ENCODE data around the gene SLCO4A1.
A peak's percentile ranks its signal among the peaks of the same experiment; 100 is the strongest.

SLCO4A1 gene, protein sequence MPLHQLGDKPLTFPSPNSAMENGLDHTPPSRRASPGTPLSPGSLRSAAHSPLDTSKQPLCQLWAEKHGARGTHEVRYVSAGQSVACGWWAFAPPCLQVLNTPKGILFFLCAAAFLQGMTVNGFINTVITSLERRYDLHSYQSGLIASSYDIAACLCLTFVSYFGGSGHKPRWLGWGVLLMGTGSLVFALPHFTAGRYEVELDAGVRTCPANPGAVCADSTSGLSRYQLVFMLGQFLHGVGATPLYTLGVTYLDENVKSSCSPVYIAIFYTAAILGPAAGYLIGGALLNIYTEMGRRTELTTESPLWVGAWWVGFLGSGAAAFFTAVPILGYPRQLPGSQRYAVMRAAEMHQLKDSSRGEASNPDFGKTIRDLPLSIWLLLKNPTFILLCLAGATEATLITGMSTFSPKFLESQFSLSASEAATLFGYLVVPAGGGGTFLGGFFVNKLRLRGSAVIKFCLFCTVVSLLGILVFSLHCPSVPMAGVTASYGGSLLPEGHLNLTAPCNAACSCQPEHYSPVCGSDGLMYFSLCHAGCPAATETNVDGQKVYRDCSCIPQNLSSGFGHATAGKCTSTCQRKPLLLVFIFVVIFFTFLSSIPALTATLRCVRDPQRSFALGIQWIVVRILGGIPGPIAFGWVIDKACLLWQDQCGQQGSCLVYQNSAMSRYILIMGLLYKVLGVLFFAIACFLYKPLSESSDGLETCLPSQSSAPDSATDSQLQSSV

DNA sequence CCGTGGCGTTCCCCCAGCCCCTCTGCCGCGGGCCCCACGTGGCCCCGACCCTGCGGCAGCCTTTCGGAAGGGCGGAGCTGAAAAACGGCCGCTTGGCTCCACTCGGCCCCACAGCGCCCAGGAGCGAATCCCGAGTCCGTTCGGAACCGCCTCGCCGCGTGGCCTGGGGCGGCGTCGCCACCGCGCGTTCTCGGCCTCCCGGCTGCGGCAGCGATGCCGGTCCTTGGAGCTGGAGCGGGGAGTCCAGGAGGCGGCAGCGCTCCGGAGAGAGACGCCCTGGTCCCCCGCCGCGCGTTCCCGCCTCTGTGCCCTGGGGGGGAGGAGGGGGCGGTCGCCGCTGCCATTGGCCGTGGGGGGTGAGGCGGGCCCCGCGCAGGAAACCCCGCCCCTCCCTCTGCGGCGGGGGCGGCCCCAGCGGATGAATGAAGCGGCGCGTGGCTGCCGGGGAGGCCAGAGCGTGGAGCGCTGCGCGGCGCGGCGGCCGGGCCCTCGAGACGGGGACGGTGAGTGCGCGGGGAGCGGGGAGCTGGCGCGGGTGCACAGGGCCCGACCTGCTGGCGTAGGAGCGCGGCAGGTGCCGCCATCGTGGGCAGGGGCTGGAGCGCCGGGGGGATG lies at the start of gene SLCO4A1:
SLCO4A1 (plus strand) TSS at position 453 of the 615 bp plus-strand sequence. CDS start 13,952 bp downstream, outside the sequence.
- H3K27me3 Mint-ChIP-seq = no peaks in the 10 kb centered on the region
- H3K27ac Mint-ChIP-seq = peak within 1 kb of the TSS; percentile 68
- ATAC-seq (ENCODE audit: low read depth) (peak; percentile 86), DNase-seq (ENCODE audit: low spot score in 2 of 2) (peak; percentile 79 to 83)
- H3K4me1 Mint-ChIP-seq = peaks cover 18% of the 10 kb centered on the region
- peak within 1 kb of the TSS; percentile 87 for H3K4me3 Mint-ChIP-seq
- H3K36me3 Mint-ChIP-seq = no peaks in the 10 kb centered on the region
- H3K9me3 Mint-ChIP-seq = no peaks in the 10 kb centered on the region

DNA sequence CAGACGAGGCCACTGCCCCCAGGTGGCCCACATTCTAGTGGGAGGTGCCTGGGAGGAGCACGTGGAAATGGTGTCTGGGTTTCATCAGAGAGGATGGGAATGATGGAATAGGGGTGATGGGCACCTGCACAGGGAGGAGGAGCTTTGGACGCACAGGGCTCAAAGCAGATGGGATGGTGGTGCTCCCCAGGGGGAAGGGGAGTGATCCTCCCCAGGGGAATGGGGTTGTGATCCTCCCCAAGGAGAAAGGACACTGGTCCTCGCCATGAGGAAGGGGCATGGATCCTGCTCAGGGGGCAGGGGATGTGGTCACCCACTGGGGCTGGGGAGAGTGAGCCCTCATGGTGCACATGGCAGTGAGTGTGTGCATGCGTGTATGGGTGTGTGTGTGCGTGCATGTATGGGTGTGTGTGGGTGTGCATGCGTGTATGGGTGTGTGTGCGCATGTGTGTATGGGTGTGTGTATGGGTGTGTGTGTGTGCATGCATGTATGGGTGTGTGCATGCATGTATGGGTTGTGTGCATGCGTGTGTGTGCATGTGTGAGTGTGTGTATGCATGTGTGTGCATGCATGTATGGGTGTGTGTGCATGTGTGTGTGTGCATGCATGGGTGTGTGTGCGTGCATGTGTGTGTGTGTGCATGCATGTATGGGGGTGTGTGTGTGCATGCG lies 49.7 kb upstream of the SLCO4A1 start:
- Mint-ChIP-seq H3K9me3 (no peaks in the 10 kb centered on the region), H3K4me3 (no peak overlapping the region), H3K27me3 (peaks cover 27% of the 10 kb centered on the region), H3K4me1 (peaks cover 5% of the 10 kb centered on the region), H3K27ac (no peak overlapping the region), H3K36me3 (no peaks in the 10 kb centered on the region)
- ATAC-seq (ENCODE audit: low read depth) (no peak), DNase-seq (ENCODE audit: low spot score in 2 of 2) (no peak)

DNA sequence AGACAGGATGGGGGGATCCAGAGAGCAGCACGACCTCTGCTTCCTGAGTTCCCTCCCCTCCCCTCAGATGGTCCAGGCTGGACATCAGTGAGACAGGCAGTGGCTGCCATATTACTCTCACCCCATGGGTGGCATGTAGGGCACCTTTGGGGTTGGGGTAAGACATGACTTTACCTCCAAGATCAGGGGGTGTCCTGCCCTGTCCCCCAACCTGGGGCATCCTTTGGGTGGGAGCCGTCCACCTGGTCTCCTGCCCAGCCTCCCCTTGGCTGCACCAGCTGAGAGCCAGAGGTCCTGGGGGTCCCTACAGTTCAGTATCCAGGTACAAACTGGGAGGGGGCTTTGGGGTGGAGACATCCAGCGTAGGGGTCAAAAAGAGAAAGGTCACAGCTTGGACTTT lies 48.7 kb upstream of the SLCO4A1 start:
- Mint-ChIP-seq H3K27ac (no peak overlapping the region), H3K27me3 (peaks cover 30% of the 10 kb centered on the region), H3K4me3 (no peak overlapping the region), H3K4me1 (peaks cover 11% of the 10 kb centered on the region), H3K36me3 (no peaks in the 10 kb centered on the region), H3K9me3 (no peaks in the 10 kb centered on the region)
- no peak for ATAC-seq (ENCODE audit: low read depth)
- no peak for DNase-seq (ENCODE audit: low spot score in 2 of 2)

GRCh38 chr20:62595069-62595468 lies 47.2 kb upstream of the SLCO4A1 start:
- Mint-ChIP-seq H3K4me1 (peaks cover 23% of the 10 kb centered on the region), H3K9me3 (no peaks in the 10 kb centered on the region), H3K36me3 (no peaks in the 10 kb centered on the region), H3K4me3 (no peak overlapping the region), H3K27ac (no peak overlapping the region), H3K27me3 (peaks cover 30% of the 10 kb centered on the region)
- ATAC-seq (ENCODE audit: low read depth) = no peak
- no peak for DNase-seq (ENCODE audit: low spot score in 2 of 2)

GRCh38 chr20:62595491-62595890 lies 46.8 kb upstream of the SLCO4A1 start:
- DNase-seq (ENCODE audit: low spot score in 2 of 2) (no peak), ATAC-seq (ENCODE audit: low read depth) (no peak)
- Mint-ChIP-seq H3K9me3 (no peaks in the 10 kb centered on the region), H3K36me3 (no peaks in the 10 kb centered on the region), H3K27ac (no peak overlapping the region), H3K4me3 (no peak overlapping the region), H3K27me3 (peaks cover 30% of the 10 kb centered on the region), H3K4me1 (peaks cover 24% of the 10 kb centered on the region)

DNA sequence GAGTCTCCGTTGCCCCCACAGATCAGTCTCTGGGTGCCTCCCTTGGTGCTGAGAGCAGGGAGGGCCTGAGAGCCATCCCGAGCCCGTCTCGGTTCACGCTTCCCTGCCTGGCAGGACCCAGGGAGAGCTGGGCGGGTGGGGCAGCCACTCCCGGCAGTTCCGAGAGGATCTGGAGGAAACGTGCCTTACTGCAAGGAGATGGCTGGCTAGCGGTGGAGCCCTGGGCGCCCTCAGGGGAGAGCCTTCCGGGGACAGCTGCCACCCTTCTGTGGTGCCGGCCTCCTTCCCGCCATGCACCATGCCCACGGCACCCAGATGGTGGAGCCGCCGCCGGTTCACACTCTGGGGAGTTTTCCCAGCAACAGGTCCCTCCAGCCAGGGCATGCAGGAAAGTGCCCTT lies 45.8 kb upstream of the SLCO4A1 start:
- Mint-ChIP-seq H3K9me3 (no peaks in the 10 kb centered on the region), H3K36me3 (no peaks in the 10 kb centered on the region), H3K4me3 (no peak overlapping the region), H3K27me3 (peaks cover 28% of the 10 kb centered on the region), H3K4me1 (peaks cover 25% of the 10 kb centered on the region), H3K27ac (no peak overlapping the region)
- DNase-seq (ENCODE audit: low spot score in 2 of 2) (no peak), ATAC-seq (ENCODE audit: low read depth) (no peak)

- H3K9me3 Mint-ChIP-seq = no peaks in the 10 kb centered on the region
- peaks cover 25% of the 10 kb centered on the region for H3K27me3 Mint-ChIP-seq
- no peak overlapping the region for H3K4me3 Mint-ChIP-seq
- no peak for ATAC-seq (ENCODE audit: low read depth)
- peaks cover 27% of the 10 kb centered on the region for H3K4me1 Mint-ChIP-seq
- H3K27ac Mint-ChIP-seq = no peak overlapping the region
- no peaks in the 10 kb centered on the region for H3K36me3 Mint-ChIP-seq
- no peak for DNase-seq (ENCODE audit: low spot score in 2 of 2)
These were observed 45.4 kb upstream of the SLCO4A1 start for GRCh38 chr20:62596921-62597320.

DNA sequence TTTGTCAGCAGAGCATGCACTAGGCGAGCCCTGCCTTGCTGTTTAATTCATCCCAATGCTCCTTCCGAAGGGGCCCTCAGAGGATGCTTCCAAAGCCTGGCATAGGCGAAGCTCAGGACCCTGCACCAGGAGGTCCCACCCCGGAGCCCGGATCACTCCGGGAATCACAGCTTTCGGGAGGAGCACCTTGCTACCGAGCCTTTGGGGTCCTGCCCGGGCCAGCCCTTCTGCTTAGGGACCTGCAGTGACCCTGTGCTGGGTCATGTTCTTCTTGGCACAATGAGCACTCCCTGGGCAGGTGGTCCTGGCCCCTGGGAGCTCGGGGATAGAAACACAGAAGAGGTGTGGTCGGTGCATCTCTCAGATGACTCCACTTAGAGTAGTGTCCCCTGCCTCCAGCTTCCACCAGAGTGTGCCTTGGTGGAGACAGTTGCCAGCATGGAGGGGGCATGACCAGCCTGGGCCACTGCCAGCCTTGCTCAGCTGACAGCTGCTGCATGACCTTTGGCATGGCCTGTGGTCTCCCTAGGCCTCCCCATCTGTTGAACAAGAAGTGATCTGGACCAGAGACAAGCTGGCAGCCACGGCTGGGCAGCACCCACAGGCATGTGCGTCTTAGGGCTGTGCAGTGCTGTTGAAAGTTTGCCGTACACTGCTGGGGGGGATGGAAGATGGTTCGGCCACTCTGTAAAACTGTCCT lies 44.7 kb upstream of the SLCO4A1 start:
- DNase-seq (ENCODE audit: low spot score in 2 of 2) (no peak), ATAC-seq (ENCODE audit: low read depth) (no peak)
- peaks cover 33% of the 10 kb centered on the region for H3K4me1 Mint-ChIP-seq
- H3K9me3 Mint-ChIP-seq = no peaks in the 10 kb centered on the region
- H3K36me3 Mint-ChIP-seq = no peaks in the 10 kb centered on the region
- H3K27ac Mint-ChIP-seq = no peak overlapping the region
- peaks cover 22% of the 10 kb centered on the region for H3K27me3 Mint-ChIP-seq
- no peak overlapping the region for H3K4me3 Mint-ChIP-seq

- H3K27ac Mint-ChIP-seq = no peak overlapping the region
These were observed 43.5 kb upstream of the SLCO4A1 start for GRCh38 chr20:62598761-62599194.

GRCh38 chr20:62599216-62600110 lies 42.8 kb upstream of the SLCO4A1 start:
- H3K27ac Mint-ChIP-seq = no peak overlapping the region
- H3K36me3 Mint-ChIP-seq = no peaks in the 10 kb centered on the region
- H3K27me3 Mint-ChIP-seq = peaks cover 16% of the 10 kb centered on the region
- H3K4me3 Mint-ChIP-seq = no peak overlapping the region
- DNase-seq (ENCODE audit: low spot score in 2 of 2) (no peak), ATAC-seq (ENCODE audit: low read depth) (no peak)
- peaks cover 37% of the 10 kb centered on the region for H3K4me1 Mint-ChIP-seq
- H3K9me3 Mint-ChIP-seq = no peaks in the 10 kb centered on the region

More at GRCh38 chr20:62598761-62599194, 43.5 kb upstream of the SLCO4A1 start:
- H3K4me1 Mint-ChIP-seq = peaks cover 37% of the 10 kb centered on the region
- no peaks in the 10 kb centered on the region for H3K36me3 Mint-ChIP-seq
- H3K4me3 Mint-ChIP-seq = no peak overlapping the region
- H3K9me3 Mint-ChIP-seq = no peaks in the 10 kb centered on the region
- H3K27me3 Mint-ChIP-seq = peaks cover 16% of the 10 kb centered on the region
- peak; percentile 57 for ATAC-seq (ENCODE audit: low read depth)
- no peak for DNase-seq (ENCODE audit: low spot score in 2 of 2)

- DNase-seq (ENCODE audit: low spot score in 2 of 2) (no peak), ATAC-seq (ENCODE audit: low read depth) (no peak)
- no peak overlapping the region for H3K4me3 Mint-ChIP-seq
- H3K36me3 Mint-ChIP-seq = no peaks in the 10 kb centered on the region
- H3K4me1 Mint-ChIP-seq = peaks cover 45% of the 10 kb centered on the region
- H3K27ac Mint-ChIP-seq = no peak overlapping the region
- H3K9me3 Mint-ChIP-seq = no peaks in the 10 kb centered on the region
- H3K27me3 Mint-ChIP-seq = peaks cover 6% of the 10 kb centered on the region
These were observed 41.1 kb upstream of the SLCO4A1 start for GRCh38 chr20:62601172-62601571.

DNA sequence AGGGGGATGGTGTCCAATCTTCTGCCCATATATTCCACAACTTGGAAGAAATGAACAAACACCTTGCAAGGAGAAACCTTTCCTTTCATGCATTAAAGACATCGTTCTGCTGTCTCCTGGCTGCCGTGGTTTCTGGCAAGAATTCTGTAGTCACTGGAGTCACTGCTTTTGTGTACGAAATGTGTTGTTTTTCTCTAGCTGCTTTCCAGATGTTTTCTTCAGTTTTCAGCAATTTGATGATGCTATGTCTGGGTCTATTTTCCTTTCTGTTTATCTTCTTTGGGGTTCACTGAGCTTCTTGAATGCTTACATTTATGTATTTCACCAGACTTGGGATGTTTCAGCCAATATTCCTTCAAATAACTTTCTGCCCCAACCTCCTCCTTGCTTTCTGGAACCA lies 40.6 kb upstream of the SLCO4A1 start:
- no peak overlapping the region for H3K4me3 Mint-ChIP-seq
- ATAC-seq (ENCODE audit: low read depth) (no peak), DNase-seq (ENCODE audit: low spot score in 2 of 2) (no peak)
- H3K4me1 Mint-ChIP-seq = peaks cover 48% of the 10 kb centered on the region
- H3K36me3 Mint-ChIP-seq = no peaks in the 10 kb centered on the region
- no peak overlapping the region for H3K27ac Mint-ChIP-seq
- peaks cover 5% of the 10 kb centered on the region for H3K27me3 Mint-ChIP-seq
- no peaks in the 10 kb centered on the region for H3K9me3 Mint-ChIP-seq
